Coronary artery (tissue), 2 donors: Measurements from ENCODE around the gene RBM6.

Experiments
- DNase-seq: peaks from one replicate; pipeline ENCODE4 v3.0.0-alpha.2; 2017; ENCODE audit warnings: low spot score
- H3K27ac ChIP-seq, 2 donors: fragments of 200-600 bp; sonication (generic); one replicate each; pipeline ENCODE4 v1.5.1; 2016 to 2019
- H3K4me3 ChIP-seq: fragments of 200-600 bp; sonication (generic); 2 replicates; pipeline ENCODE4 v1.5.1; 2016; ENCODE audit warnings: mild to moderate bottlenecking, moderate library complexity
- TF ChIP-seq, protein P1 (sequence below): fragments of 200-600 bp; sonication (generic); IDR thresholded peaks from one replicate; pipeline ENCODE4 v1.5.1; 2019; ENCODE audit warnings: antibody characterized with exemption

RBM6 gene

GRCh38 chr3:50126287-50127211 lies 186.6 kb downstream of the RBM6 start:
- TF ChIP-seq, protein P1, sequence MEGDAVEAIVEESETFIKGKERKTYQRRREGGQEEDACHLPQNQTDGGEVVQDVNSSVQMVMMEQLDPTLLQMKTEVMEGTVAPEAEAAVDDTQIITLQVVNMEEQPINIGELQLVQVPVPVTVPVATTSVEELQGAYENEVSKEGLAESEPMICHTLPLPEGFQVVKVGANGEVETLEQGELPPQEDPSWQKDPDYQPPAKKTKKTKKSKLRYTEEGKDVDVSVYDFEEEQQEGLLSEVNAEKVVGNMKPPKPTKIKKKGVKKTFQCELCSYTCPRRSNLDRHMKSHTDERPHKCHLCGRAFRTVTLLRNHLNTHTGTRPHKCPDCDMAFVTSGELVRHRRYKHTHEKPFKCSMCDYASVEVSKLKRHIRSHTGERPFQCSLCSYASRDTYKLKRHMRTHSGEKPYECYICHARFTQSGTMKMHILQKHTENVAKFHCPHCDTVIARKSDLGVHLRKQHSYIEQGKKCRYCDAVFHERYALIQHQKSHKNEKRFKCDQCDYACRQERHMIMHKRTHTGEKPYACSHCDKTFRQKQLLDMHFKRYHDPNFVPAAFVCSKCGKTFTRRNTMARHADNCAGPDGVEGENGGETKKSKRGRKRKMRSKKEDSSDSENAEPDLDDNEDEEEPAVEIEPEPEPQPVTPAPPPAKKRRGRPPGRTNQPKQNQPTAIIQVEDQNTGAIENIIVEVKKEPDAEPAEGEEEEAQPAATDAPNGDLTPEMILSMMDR, result no peak
- DNase-seq, result no peak
- H3K4me3 ChIP-seq, result no peak overlapping the region
- H3K27ac ChIP-seq, result no peak overlapping the region
